K562 (cell line): Measurements from ENCODE around the gene CYSTM1. TPM values are rescaled to one million over a fixed set of nuclear protein-coding genes. Genes with fewer than 3 reads are reported as not detected.

Experiments used
- EGR1 ChIP-seq: fragments of 450-650 bp; conservative IDR thresholded peaks from 2 replicates; pipeline ENCODE4 v1.6.1; 2017; ENCODE audit warnings: mild to moderate bottlenecking
- HDAC1 ChIP-seq, 2 experiments: fragments of 450-650 bp; IDR thresholded peaks; 2 replicates each; pipeline ENCODE4 v1.6.1; 2016 to 2017; ENCODE audit warnings: inconsistent platforms in 1 of 2, mild to moderate bottlenecking in 1 of 2, moderate library complexity in 1 of 2
- ILF3 ChIP-seq: fragments of 450-650 bp; IDR thresholded peaks from 2 replicates; pipeline ENCODE4 v1.6.1; 2018; ENCODE audit warnings: antibody characterized with exemption, mild to moderate bottlenecking, moderate library complexity, borderline replicate concordance
- RBFOX2 ChIP-seq: fragments of 200-400 bp; formaldehyde crosslinking; IDR thresholded peaks from 2 replicates; pipeline ENCODE4 v1.6.1; 2017; ENCODE audit warnings: low read depth, mild to moderate bottlenecking, low read length, moderate library complexity
- SMARCA4 ChIP-seq: fragments of 450-650 bp; IDR thresholded peaks from 2 replicates; pipeline ENCODE4 v1.6.1; 2016
- THRAP3 ChIP-seq: fragments of 450-650 bp; IDR thresholded peaks from 2 replicates; pipeline ENCODE4 v1.6.1; 2016; ENCODE audit warnings: mild to moderate bottlenecking, inconsistent platforms, borderline replicate concordance
- polyA plus RNA-seq, 8 experiments: library from polyadenylated mRNA; depleted of rRNA in 4 of 8; stranded (reverse) in 5 of 8; unstranded in 3 of 8; fragments of >200 nt; fragmentation: Nextera tagmentation in 2 of 8; fragmentation: Illumina TruSeq in 1 of 8; extraction: Ambion mirVana in 2 of 8; extraction: Trizol in 1 of 8; gene quantifications; 2 replicates each; pipeline versions ENCODE4 v1.2.1 to v1.2.3, GENCODE V29; 2011 to 2014; ENCODE audit warnings: inconsistent platforms in 1 of 8, missing spikeins in 1 of 8
- total RNA-seq, 7 experiments: library from RNA; depleted of rRNA in 6 of 7; stranded (reverse); fragments of >200 nt in 6 of 7; fragmentation: Illumina TruSeq in 2 of 7; extraction: Trizol in 2 of 7; gene quantifications; 2 replicates each; pipeline versions ENCODE4 v1.2.1 to v1.2.3, GENCODE V29; 2011 to 2021; ENCODE audit warnings: low replicate concordance in 1 of 7
- TF ChIP-seq, protein P1 (sequence below): fragments of 200-800 bp; sonication (Bioruptor generic); IDR thresholded peaks from 2 replicates; pipeline ENCODE4 v1.6.1; 2017; ENCODE audit warnings: missing genetic modification characterization, missing compliant biosample characterization
- TF ChIP-seq, protein P2 (sequence below): sonication (generic); formaldehyde crosslinking; IDR thresholded peaks from 2 replicates; pipeline ENCODE4 v1.8.0; 2022; ENCODE audit warnings: missing genetic modification reagents, mild to moderate bottlenecking, moderate library complexity, borderline replicate concordance
- TF ChIP-seq, protein P3 (sequence below): fragments of 250-450 bp; sonication (Bioruptor Pico); IDR thresholded peaks from 2 replicates; pipeline ENCODE4 v1.5.0; 2021

CYSTM1 gene
- total and polyA plus RNA-seq, 9 of the 15 experiments (the other 6 are each of a cell fraction or from before 2014, with no cell fraction given) = 76.1 to 422 (median 108) TPM

DNA sequence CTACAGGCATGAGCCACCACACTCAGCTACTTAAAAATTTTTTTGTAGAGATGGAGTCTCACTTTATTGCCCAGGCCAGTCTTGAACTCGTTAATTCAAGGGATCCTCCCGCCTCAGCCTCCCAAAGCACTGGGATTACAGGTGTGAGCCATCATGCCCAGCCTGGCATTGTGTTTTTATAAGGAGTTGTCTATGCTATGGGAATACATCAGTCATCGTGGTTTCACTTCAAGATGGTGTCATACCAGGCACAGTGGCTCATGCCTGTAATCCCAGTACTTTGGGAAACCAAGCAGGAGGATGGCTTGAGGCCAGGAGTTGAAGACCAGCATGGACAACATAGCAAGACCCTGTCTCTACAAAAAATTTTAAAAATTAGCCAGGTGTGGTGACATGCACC lies 49.7 kb downstream of the CYSTM1 start (continued):
- TF ChIP-seq ILF3 (no peak), THRAP3 (no peak), SMARCA4 (no peak), HDAC1 (IDR thresholded peaks at IDR 0.05) (no peak), RBFOX2 (no peak), EGR1 (no peak)
- TF ChIP-seq, protein P1, sequence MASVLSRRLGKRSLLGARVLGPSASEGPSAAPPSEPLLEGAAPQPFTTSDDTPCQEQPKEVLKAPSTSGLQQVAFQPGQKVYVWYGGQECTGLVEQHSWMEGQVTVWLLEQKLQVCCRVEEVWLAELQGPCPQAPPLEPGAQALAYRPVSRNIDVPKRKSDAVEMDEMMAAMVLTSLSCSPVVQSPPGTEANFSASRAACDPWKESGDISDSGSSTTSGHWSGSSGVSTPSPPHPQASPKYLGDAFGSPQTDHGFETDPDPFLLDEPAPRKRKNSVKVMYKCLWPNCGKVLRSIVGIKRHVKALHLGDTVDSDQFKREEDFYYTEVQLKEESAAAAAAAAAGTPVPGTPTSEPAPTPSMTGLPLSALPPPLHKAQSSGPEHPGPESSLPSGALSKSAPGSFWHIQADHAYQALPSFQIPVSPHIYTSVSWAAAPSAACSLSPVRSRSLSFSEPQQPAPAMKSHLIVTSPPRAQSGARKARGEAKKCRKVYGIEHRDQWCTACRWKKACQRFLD = no peak
- TF ChIP-seq, protein P2, sequence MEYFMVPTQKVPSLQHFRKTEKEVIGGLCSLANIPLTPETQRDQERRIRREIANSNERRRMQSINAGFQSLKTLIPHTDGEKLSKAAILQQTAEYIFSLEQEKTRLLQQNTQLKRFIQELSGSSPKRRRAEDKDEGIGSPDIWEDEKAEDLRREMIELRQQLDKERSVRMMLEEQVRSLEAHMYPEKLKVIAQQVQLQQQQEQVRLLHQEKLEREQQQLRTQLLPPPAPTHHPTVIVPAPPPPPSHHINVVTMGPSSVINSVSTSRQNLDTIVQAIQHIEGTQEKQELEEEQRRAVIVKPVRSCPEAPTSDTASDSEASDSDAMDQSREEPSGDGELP (CRISPR knock-in tag) = no peak
- TF ChIP-seq, protein P3, sequence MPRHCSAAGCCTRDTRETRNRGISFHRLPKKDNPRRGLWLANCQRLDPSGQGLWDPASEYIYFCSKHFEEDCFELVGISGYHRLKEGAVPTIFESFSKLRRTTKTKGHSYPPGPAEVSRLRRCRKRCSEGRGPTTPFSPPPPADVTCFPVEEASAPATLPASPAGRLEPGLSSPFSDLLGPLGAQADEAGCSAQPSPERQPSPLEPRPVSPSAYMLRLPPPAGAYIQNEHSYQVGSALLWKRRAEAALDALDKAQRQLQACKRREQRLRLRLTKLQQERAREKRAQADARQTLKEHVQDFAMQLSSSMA (CRISPR knock-in tag) = no peak
